GM18861 (cell line): ENCODE results near the gene AMBP.

ENCODE experiments used
- ATAC-seq: cut with Tn5 transposase; IDR thresholded peaks from one replicate; pipeline ENCODE4 v1.9.1; 2021; ENCODE audit not compliant: unreplicated experiment

Gene AMBP

DNA sequence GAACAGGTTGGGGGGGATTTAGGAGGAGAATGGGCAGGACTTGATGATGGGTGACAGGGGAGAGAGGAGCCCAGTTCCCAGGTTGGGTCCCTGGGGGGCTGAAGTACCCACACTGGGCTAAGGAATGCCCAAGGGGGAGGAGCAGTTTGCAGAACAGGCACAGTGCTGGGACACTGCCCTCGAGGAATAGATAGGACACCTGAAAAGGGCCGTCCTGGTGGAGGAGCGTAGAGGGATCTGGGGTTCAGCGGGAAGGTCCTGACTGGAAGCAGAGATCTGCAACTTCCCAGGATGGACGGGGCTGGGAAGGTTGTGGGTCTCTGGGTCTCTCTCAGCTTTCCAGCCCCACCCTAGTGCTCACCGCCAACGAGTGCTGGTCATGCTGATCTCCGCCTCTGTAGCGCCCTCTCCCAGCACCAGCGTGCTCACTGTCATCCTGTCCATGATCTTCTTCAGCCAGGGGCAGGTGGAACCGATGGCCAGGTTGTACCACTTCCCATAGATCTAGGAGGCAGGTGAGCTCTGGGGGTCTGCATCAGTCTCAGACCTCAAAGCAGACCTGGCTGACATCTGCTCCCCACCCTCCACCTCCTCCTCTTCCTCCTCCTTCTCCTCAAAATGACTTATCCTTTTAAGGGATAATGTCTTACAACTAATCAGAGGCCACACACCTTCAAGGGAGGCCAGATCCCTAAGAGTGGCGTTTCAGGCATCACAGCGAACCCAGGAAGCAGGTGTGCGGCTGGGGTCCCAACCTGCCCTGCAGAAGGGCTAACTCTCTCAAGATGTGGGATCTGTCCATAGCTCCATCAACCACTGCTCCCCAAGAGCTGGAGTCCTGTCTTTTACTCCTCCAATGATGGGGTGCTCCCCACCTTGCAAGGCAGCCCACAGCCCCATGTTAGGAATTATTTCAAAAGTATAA, 1.6 kb downstream of the AMBP start:
- no peak for ATAC-seq

DNA sequence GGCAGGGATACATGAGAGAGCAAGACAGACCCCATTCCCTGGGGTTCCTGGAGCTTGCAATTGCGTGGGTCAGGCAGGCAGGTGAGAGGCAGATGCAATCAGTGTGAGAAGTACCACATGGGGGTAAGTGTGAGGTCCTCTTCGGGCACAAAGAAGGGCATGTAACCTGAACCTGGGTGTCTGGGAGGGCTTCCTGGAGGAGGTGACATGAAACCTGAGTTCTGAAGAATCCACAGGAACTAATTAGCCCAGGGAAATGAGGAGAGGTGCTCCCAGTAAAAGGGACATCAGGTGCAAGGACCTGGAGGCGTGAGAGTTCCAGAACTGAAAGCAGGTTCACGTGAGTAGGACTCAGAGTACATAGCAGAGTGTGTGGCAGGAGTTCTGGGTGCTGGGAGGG, 2.5 kb downstream of the AMBP start:
- ATAC-seq = no peak

- ATAC-seq = no peak
Observed at GRCh38 chr9:114072184-114073140, 5.6 kb downstream of the AMBP start.

DNA sequence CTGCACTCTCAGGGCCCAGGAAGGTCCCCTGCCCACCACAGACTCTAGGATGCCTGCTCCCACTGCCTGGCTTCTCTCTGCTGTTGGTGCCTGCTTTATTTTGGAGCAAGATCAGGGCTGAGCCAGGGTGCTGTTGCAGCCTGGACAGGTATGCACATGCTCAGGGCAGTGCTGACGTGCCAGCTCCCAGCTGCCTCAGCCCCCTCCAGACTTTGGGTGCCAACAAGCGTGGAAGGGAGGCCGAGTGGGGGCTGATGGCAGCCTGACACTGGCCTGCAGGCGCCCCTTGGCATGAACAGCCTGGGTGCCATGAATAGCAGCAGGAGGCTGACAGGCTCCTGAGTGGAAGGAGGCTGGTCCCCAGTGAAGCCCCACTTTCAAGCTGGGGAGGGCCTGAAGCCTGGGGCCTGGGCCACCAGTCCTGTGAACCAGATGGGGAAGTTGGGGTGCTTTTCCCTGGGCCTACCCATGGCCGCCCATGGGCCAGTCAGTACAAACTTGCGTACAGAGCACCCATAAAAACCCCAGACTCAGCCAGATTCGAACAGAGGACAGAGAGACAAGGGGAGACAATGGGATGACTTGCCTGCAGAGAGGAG, 6.8 kb downstream of the AMBP start:
- ATAC-seq = no peak

GRCh38 chr9:114070188-114071103, 7.7 kb downstream of the AMBP start:
- ATAC-seq = no peak

DNA sequence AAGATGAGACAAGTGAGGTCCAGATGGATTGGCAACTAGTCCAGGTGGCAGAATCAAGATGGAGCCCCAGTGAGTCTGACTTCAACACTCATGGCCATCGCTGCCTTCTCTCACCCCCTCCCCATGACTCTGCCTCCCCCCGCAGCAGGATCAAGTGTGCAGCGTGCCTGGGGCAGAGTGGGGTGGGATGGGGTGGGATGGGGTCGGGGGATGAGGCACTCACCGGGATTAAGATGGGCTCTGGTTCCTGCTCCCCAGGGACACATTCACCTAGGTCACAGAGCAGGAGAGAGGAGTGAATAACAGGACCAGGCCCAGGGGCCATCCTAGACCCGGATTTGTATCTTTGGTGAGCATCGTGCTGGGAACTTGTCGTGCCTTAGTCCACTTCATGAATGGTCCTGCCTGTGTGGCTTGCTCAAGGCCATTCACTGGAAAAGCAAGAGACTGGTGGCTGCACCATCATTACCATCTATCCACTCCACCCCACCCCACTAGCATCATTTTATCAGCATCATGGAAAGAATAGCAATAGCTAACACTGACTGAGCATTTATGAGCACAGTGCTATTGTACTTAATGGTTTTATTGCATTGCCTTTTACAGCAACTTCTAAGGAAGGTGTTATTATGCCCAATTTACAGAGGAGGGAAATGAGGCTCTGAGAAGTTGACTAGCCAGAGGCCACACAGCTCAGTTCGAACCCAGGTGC, 8.5 kb downstream of the AMBP start:
- no peak for ATAC-seq

- no peak for ATAC-seq
Observed at GRCh38 chr9:114065304-114065703, 12.8 kb downstream of the AMBP start.

GRCh38 chr9:114061830-114062474, 16.1 kb downstream of the AMBP start:
- no peak for ATAC-seq

DNA sequence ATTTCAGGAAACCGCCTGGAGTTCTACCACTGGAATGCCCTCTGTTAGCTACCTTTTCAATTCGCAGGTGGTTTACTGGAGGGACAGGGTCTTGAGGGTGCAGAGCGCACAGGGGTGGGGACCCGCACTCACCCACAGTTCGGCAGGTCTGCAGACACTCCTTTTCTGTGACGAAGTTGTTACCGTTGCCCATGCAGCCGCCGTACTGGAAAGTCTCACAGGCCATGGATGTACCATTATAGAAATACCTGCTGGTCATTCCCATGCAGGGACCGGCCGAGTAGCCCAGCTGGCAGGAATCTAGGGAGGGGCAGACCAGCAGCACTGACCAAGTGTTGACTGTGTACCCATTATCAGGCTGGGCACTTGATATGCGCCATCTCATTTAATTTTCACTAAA, 16.8 kb downstream of the AMBP start:
- no peak for ATAC-seq

DNA sequence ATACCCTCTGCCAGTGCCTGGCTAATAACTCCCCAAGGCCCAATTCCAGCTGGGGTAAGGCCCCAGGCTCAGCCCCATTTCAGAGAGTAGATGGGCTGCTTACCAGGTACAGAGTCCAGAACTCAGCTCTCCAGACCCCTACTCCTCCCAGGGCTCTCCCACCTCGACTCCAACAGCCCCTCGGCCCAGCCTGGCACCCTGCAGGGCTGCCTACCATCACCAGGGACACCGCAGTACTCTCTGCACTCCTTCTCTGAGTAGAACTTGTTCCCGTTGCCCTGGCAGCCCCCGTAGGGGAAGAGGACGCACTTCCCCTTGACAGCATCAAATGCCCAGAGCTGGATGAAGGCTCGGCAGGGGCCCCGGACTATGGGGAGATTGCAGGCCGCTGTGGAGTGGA, 17.4 kb downstream of the AMBP start:
- ATAC-seq = no peak

- no peak for ATAC-seq
Observed at GRCh38 chr9:114060070-114060469, 18.0 kb downstream of the AMBP start.

GRCh38 chr9:114059047-114059803, 18.9 kb downstream of the AMBP start:
- ATAC-seq = no peak

- ATAC-seq = no peak
Observed at GRCh38 chr9:114058688-114059046, 19.4 kb downstream of the AMBP start.

- no peak for ATAC-seq
Observed at GRCh38 chr9:114057161-114057885, 20.8 kb downstream of the AMBP start.

- no peak for ATAC-seq
Observed at GRCh38 chr9:114056527-114056926, 21.6 kb downstream of the AMBP start.

DNA sequence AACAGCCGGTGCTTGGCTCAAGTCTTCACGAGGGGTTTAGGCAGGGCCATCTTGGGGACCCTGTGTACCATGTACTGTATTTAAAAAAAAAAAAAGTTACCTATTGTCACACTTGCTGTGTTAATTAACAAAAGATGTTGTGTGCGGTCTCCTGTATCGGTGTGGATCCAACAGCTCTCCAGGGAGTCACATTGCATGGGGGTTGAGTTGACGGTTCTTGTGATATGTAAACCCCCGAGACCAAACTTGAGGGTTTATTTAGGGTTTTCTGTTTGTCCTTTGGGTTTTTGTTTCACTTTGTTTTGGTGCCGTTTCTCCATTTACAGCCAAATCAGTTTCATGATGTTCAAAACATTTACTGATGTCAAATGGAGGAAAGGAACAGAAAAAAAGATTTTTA, 22.2 kb downstream of the AMBP start:
- no peak for ATAC-seq

GRCh38 chr9:114055061-114055460, 23.0 kb downstream of the AMBP start:
- no peak for ATAC-seq

- ATAC-seq = no peak
Observed at GRCh38 chr9:114054191-114054690, 23.9 kb downstream of the AMBP start.
